K562 (cell line): Measurements from ENCODE around the gene ATP6V1A. TPM values are rescaled to one million over a fixed set of nuclear protein-coding genes. Genes with fewer than 3 reads are reported as not detected.
A peak's percentile ranks its signal among the peaks of the same experiment; 100 is the strongest.

Experiments used
- ARID3B ChIP-seq: fragments of 250-450 bp; sonication (Bioruptor Pico); IDR thresholded peaks from 2 replicates; pipeline ENCODE4 v1.4.0; 2020; ENCODE audit warnings: borderline replicate concordance
- CHD1 ChIP-seq: fragments of 200-600 bp; sonication (generic); IDR thresholded peaks from one replicate; pipeline ENCODE4 v1.6.1; 2012; ENCODE audit warnings: mild to moderate bottlenecking, moderate library complexity, low read length, inconsistent platforms
- ELK3 ChIP-seq: fragments of 450-650 bp; formaldehyde crosslinking; IDR thresholded peaks from 2 replicates; pipeline ENCODE4 v1.4.0; 2020; ENCODE audit warnings: mild to moderate bottlenecking
- KDM2B ChIP-seq: fragments of 250-450 bp; sonication (Bioruptor Pico); IDR thresholded peaks from 2 replicates; pipeline ENCODE4 v1.8.0; 2021; ENCODE audit warnings: mild to moderate bottlenecking, moderate library complexity
- POLR2B ChIP-seq: fragments of 450-650 bp; IDR thresholded peaks from 2 replicates; pipeline ENCODE4 v1.6.1; 2018; ENCODE audit warnings: low read depth; ENCODE audit not compliant: partially characterized antibody
- RBBP5 ChIP-seq: fragments of 200-600 bp; sonication (generic); IDR thresholded peaks from 2 replicates; pipeline ENCODE4 v1.6.1; 2012; ENCODE audit warnings: borderline replicate concordance, mild to moderate bottlenecking, low read length, control low read depth, inconsistent platforms; ENCODE audit not compliant: insufficient read depth, poor library complexity, severe bottlenecking
- RBM14 ChIP-seq: fragments of 200-400 bp; formaldehyde crosslinking; IDR thresholded peaks from 2 replicates; pipeline ENCODE4 v1.6.1; 2018; ENCODE audit warnings: low read depth, mild to moderate bottlenecking, low read length, moderate library complexity, borderline replicate concordance; ENCODE audit not compliant: insufficient read depth
- REST ChIP-seq, 2 experiments: fragments of 450-650 bp; formaldehyde crosslinking in 1 of 2; IDR thresholded peaks; 2 replicates each; pipeline versions ENCODE4 v1.4.0 to v1.6.1; 2014 to 2020; ENCODE audit warnings: mild to moderate bottlenecking in 2 of 2, borderline replicate concordance in 1 of 2, low read depth in 1 of 2
- TRIM28 ChIP-seq: fragments of 450-650 bp; IDR thresholded peaks from 2 replicates; pipeline ENCODE4 v1.6.1; 2017
- UBTF ChIP-seq, 2 experiments: IDR thresholded peaks; 2 replicates each; pipeline ENCODE4 v1.6.1; 2012; ENCODE audit warnings: improper control_type of control experiment in 2 of 2, low read depth in 2 of 2, low read length in 2 of 2, borderline replicate concordance in 1 of 2
- polyA plus RNA-seq, 8 experiments: library from polyadenylated mRNA; depleted of rRNA in 4 of 8; stranded (reverse) in 5 of 8; unstranded in 3 of 8; fragments of >200 nt; fragmentation: Nextera tagmentation in 2 of 8; fragmentation: Illumina TruSeq in 1 of 8; extraction: Ambion mirVana in 2 of 8; extraction: Trizol in 1 of 8; gene quantifications; 2 replicates each; pipeline versions ENCODE4 v1.2.1 to v1.2.3, GENCODE V29; 2011 to 2014; ENCODE audit warnings: inconsistent platforms in 1 of 8, missing spikeins in 1 of 8
- total RNA-seq, 7 experiments: library from RNA; depleted of rRNA in 6 of 7; stranded (reverse); fragments of >200 nt in 6 of 7; fragmentation: Illumina TruSeq in 2 of 7; extraction: Trizol in 2 of 7; gene quantifications; 2 replicates each; pipeline versions ENCODE4 v1.2.1 to v1.2.3, GENCODE V29; 2011 to 2021; ENCODE audit warnings: low replicate concordance in 1 of 7

The ATP6V1A gene
- total and polyA plus RNA-seq, 9 of the 15 experiments (the other 6 are each of a cell fraction or from before 2014, with no cell fraction given): 23.6 to 57.1 (median 39.9) TPM

GRCh38 chr3:113746548-113747282 is at the start of gene ATP6V1A (continued):
- TF ChIP-seq REST (IDR thresholded peaks at IDR 0.05; ENCODE audit: borderline replicate concordance) (no peak), REST (CRISPR knock-in tag; IDR thresholded peaks at IDR 0.05; ENCODE audit: low read depth) (no peak), UBTF (IDR thresholded peaks at IDR 0.05; ENCODE audit: borderline replicate concordance in 1 of 2, low read depth in 2 of 2, low read length in 2 of 2) (no peak), ELK3 (CRISPR knock-in tag) (no peak), RBM14 (no peak), ARID3B (CRISPR knock-in tag) (0 out of 2 replicates have a peak, but pooled peaks have one; percentile 35), KDM2B (CRISPR knock-in tag) (no peak), CHD1 (no peak), TRIM28 (no peak), RBBP5 (no peak), POLR2B (peak; percentile 33)
